ENCODE data around the gene SPTA1.
"Not testable (repeated sequence)": the region's sequence is repeated elsewhere in the genome, so short reads cannot be mapped to it uniquely, and the experiment has no call there.

The SPTA1 gene

GRCh38 chr1:158686111-158687009, at the start of gene SPTA1:
SPTA1 (minus strand) TSS chr1:158686715; CDS start chr1:158686517, 198 bp downstream.
- no peak for DNase-seq

- DNase-seq, result no peak
These were observed 49.3 kb upstream of the SPTA1 start for GRCh38 chr1:158735848-158736247.

- no peak for DNase-seq
These were observed 46.0 kb upstream of the SPTA1 start for GRCh38 chr1:158732524-158732923.

- DNase-seq, result no peak
These were observed 45.2 kb upstream of the SPTA1 start for GRCh38 chr1:158731707-158732106.

- DNase-seq, result no peak
These were observed 43.9 kb upstream of the SPTA1 start for GRCh38 chr1:158730453-158730852.

GRCh38 chr1:158728510-158729225, 42.2 kb upstream of the SPTA1 start:
- DNase-seq, result no peak

- no peak for DNase-seq
These were observed 37.9 kb upstream of the SPTA1 start for GRCh38 chr1:158724442-158724841.

- DNase-seq, result no peak
These were observed 34.1 kb upstream of the SPTA1 start, which contains the start of gene OR6K3 for GRCh38 chr1:158720620-158721019. OR6K3 (minus strand) TSS chr1:158720720; CDS start chr1:158718115, 2,605 bp downstream.

GRCh38 chr1:158719664-158720063, 33.1 kb upstream of the SPTA1 start:
- DNase-seq, result no peak

GRCh38 chr1:158717344-158717743, 30.8 kb upstream of the SPTA1 start:
- no peak for DNase-seq

GRCh38 chr1:158716335-158716734, 29.8 kb upstream of the SPTA1 start:
- no peak for DNase-seq

- no peak for DNase-seq
These were observed 28.2 kb upstream of the SPTA1 start for GRCh38 chr1:158714754-158715153.

- DNase-seq, result no peak
These were observed 24.6 kb upstream of the SPTA1 start for GRCh38 chr1:158711098-158711497.

GRCh38 chr1:158706096-158706495, 19.6 kb upstream of the SPTA1 start:
- no peak for DNase-seq

- no peak for DNase-seq
These were observed 14.0 kb upstream of the SPTA1 start, which contains the start of gene OR6K2 for GRCh38 chr1:158700552-158700951. OR6K2 (minus strand) TSS chr1:158700652; CDS start chr1:158700652, 0 bp downstream.

- no peak for DNase-seq
These were observed 8.1 kb upstream of the SPTA1 start for GRCh38 chr1:158694596-158694995.

GRCh38 chr1:158692356-158692755, 5.8 kb upstream of the SPTA1 start:
- no peak for DNase-seq

- DNase-seq, result no peak
These were observed 5.4 kb upstream of the SPTA1 start for GRCh38 chr1:158691907-158692306.

GRCh38 chr1:158691149-158691548, 4.6 kb upstream of the SPTA1 start:
- DNase-seq, result not testable (repeated sequence)

- no peak for DNase-seq
These were observed 3.4 kb upstream of the SPTA1 start for GRCh38 chr1:158689875-158690274.

GRCh38 chr1:158689110-158689509, 2.6 kb upstream of the SPTA1 start:
- DNase-seq, result no peak

GRCh38 chr1:158688343-158688742, 1.8 kb upstream of the SPTA1 start:
- not testable (repeated sequence) for DNase-seq

GRCh38 chr1:158687037-158687436, 522 bp upstream of the SPTA1 start:
- no peak for DNase-seq

GRCh38 chr1:158685085-158685484, 1.4 kb downstream of the SPTA1 start:
- no peak for DNase-seq
